PC-3 (cell line): ENCODE data around the gene DDIAS. TPM values are rescaled to one million over a fixed set of nuclear protein-coding genes. Genes with fewer than 3 reads are reported as not detected.
"Not testable (repeated sequence)": the region's sequence is repeated elsewhere in the genome, so short reads cannot be mapped to it uniquely, and the experiment has no call there.

ENCODE experiments used
- ATAC-seq: fragments of 200-7000 bp; cut with Tn5 transposase; 2 replicates; pipeline ENCODE4 v1.9.1; 2020; ENCODE audit warnings: mild to moderate bottlenecking, moderate library complexity
- BruUV-seq: library from RNA; stranded (reverse); fragments of 400-500 nt; replicated peaks from 2 replicates; lab custom pipeline; 2021; lab: Mats Ljungman, UMichigan
- CTCF ChIA-PET: fragments of 300-600 bp; sonication (Branson Sonifier 250); formaldehyde crosslinking; loops from one replicate; lab custom pipeline; 2022; ENCODE audit warnings: antibody characterized with exemption; lab: Charles Lee
- POLR2A ChIA-PET: fragments of 300-600 bp; sonication (Branson Sonifier 250); formaldehyde crosslinking; loops from one replicate; lab custom pipeline; 2022; ENCODE audit warnings: antibody characterized with exemption; ENCODE audit not compliant: unreplicated experiment; lab: Charles Lee
- DNase-seq: peaks from one replicate; pipeline ENCODE4 v3.0.0-alpha.2; 2015
- H2AFZ ChIP-seq: fragments of 300-600 bp; sonication (generic); 2 replicates; pipeline ENCODE4 v1.6.0; 2016; ENCODE audit warnings: antibody characterized with exemption, low read length
- H3F3A ChIP-seq: fragments of 300-600 bp; sonication (generic); one replicate; pipeline ENCODE4 v1.6.0; 2017; ENCODE audit warnings: antibody characterized with exemption, low read length, control low read depth, mild to moderate bottlenecking; ENCODE audit not compliant: unreplicated experiment
- H3K27ac ChIP-seq: fragments of 300-600 bp; sonication (generic); 2 replicates; pipeline ENCODE4 v1.5.1; 2016; ENCODE audit warnings: mild to moderate bottlenecking, low read length
- H3K27me3 ChIP-seq: fragments of 300-600 bp; sonication (generic); 2 replicates; pipeline ENCODE4 v1.6.1; 2016; ENCODE audit warnings: low read length, mixed read lengths
- H3K36me3 ChIP-seq: fragments of 300-600 bp; sonication (generic); 2 replicates; pipeline ENCODE4 v1.6.1; 2016; ENCODE audit warnings: low read depth, mixed run types, low read length, mixed read lengths
- H3K4me1 ChIP-seq: fragments of 300-600 bp; sonication (generic); 2 replicates; pipeline ENCODE4 v1.5.1; 2016; ENCODE audit warnings: low read length; ENCODE audit not compliant: insufficient read depth
- H3K4me2 ChIP-seq: fragments of 300-600 bp; sonication (generic); 2 replicates; pipeline ENCODE4 v1.6.0; 2016; ENCODE audit warnings: low read length
- H3K4me3 ChIP-seq: fragments of 300-600 bp; sonication (generic); 2 replicates; pipeline ENCODE4 v1.5.1; 2016; ENCODE audit warnings: mild to moderate bottlenecking, low read length, mixed read lengths
- H3K79me2 ChIP-seq: fragments of 300-600 bp; sonication (generic); 2 replicates; pipeline ENCODE4 v1.6.1; 2017; ENCODE audit warnings: low read length, mixed read lengths
- H3K9ac ChIP-seq: fragments of 300-600 bp; sonication (generic); 2 replicates; pipeline ENCODE4 v1.6.0; 2016; ENCODE audit warnings: mild to moderate bottlenecking, low read length
- H3K9me2 ChIP-seq: fragments of 300-600 bp; sonication (generic); replicated peaks from 2 replicates; pipeline ENCODE4 v1.6.1; 2016; ENCODE audit warnings: mixed run types, low read length, mixed read lengths
- H3K9me3 ChIP-seq: fragments of 300-600 bp; sonication (generic); 2 replicates; pipeline ENCODE4 v1.6.1; 2016; ENCODE audit warnings: low read length, mixed read lengths
- H4K20me1 ChIP-seq: fragments of 300-600 bp; sonication (generic); 2 replicates; pipeline ENCODE4 v1.6.1; 2016; ENCODE audit warnings: low read length, mixed read lengths
- EZH2 ChIP-seq: fragments of 300-600 bp; sonication (generic); IDR thresholded peaks from one replicate; pipeline ENCODE4 v1.6.1; 2017; ENCODE audit warnings: antibody characterized with exemption, mild to moderate bottlenecking, low read length; ENCODE audit not compliant: unreplicated experiment
- EZH2phosphoT487 ChIP-seq: fragments of 300-600 bp; sonication (generic); IDR thresholded peaks from 2 replicates; pipeline ENCODE4 v1.6.1; 2018; ENCODE audit warnings: mild to moderate bottlenecking, antibody characterized with exemption, low read length, borderline replicate concordance
- intact Hi-C: fragments of 100-400 bp; cut with micrococcal nuclease; formaldehyde crosslinking; loops from 2 replicates; pipeline ENCODE4 v1.9.0; 2023
- total RNA-seq: library from RNA; depleted of rRNA; stranded (reverse); fragments of >200 nt; gene quantifications from 2 replicates; pipeline ENCODE4 v1.2.3, GENCODE V29; 2014
- TF ChIP-seq, protein P1 (sequence below): fragments of 300-600 bp; sonication (generic); conservative IDR thresholded peaks from 2 replicates; pipeline ENCODE4 v1.5.1; 2017; ENCODE audit warnings: antibody characterized with exemption, low read depth, mild to moderate bottlenecking, low read length

The DDIAS gene
- total RNA-seq, 1 experiment from 2014 or later, result 24.9 TPM

DNA sequence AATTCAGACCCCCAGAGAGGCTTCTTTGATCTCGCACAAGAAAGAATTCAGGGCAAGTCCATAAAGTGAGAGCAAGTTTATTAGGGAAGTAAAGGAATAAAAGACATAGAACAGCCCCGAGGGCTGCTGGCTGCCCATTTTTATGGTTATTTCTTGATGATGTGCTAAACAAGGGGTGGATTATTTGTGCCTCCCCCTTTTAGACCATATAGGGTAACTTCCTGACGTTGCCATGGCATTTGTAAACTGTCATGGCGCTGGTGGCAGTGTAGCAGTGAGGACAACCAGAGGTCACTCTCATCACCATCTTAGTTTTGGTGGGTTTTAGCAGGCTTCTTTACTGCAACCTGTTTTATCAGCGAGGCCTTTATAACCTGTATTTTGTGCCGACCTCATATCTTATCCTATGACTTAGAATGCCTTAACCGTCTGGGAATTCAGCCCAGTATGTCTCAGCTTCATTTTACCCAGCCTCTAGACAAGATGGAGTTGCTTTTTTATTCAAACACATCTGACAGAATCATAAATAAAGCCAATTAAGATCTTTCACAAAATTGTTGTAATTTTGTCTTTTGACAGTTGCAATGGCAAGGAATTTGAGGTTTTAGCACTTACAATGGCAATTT lies 7.6 kb downstream of the DDIAS start:
- Histone ChIP-seq H3K4me3 (no peak overlapping the region), H3K27me3 (no peaks in the 10 kb centered on the region), H2AFZ (no peak overlapping the region), H3K27ac (no peak overlapping the region), H3K79me2 (peaks cover 71% of the 10 kb centered on the region), H3K9me2 (no peaks in the 10 kb centered on the region), H3K36me3 (peaks cover 15% of the 10 kb centered on the region), H3K4me1 (0 out of 2 replicates have a peak, but pooled peaks cover 5% of the 10 kb centered on the region), H3K9ac (no peak overlapping the region), H3K4me2 (no peak overlapping the region), H3F3A (no peaks in the 10 kb centered on the region), H3K9me3 (peaks cover 7% of the 10 kb centered on the region; the same call in 1 of the 2 replicates), H4K20me1 (0 out of 2 replicates have a peak, but pooled peaks cover 3% of the 10 kb centered on the region)
- CTCF ChIA-PET, result no interaction called here
- no TSS peak for BruUV-seq
- no peak for TF ChIP-seq EZH2phosphoT487
- TF ChIP-seq, protein P1, sequence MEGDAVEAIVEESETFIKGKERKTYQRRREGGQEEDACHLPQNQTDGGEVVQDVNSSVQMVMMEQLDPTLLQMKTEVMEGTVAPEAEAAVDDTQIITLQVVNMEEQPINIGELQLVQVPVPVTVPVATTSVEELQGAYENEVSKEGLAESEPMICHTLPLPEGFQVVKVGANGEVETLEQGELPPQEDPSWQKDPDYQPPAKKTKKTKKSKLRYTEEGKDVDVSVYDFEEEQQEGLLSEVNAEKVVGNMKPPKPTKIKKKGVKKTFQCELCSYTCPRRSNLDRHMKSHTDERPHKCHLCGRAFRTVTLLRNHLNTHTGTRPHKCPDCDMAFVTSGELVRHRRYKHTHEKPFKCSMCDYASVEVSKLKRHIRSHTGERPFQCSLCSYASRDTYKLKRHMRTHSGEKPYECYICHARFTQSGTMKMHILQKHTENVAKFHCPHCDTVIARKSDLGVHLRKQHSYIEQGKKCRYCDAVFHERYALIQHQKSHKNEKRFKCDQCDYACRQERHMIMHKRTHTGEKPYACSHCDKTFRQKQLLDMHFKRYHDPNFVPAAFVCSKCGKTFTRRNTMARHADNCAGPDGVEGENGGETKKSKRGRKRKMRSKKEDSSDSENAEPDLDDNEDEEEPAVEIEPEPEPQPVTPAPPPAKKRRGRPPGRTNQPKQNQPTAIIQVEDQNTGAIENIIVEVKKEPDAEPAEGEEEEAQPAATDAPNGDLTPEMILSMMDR, result no peak
- no peak for TF ChIP-seq EZH2
- POLR2A ChIA-PET, result no interaction called here
- ATAC-seq (no peak), DNase-seq (no peak)
- intact Hi-C loops, result loop anchor here (5.0 kb wide), 1 partner anchor 273 kb away; no protein-coding TSS in a partner anchor

DNA sequence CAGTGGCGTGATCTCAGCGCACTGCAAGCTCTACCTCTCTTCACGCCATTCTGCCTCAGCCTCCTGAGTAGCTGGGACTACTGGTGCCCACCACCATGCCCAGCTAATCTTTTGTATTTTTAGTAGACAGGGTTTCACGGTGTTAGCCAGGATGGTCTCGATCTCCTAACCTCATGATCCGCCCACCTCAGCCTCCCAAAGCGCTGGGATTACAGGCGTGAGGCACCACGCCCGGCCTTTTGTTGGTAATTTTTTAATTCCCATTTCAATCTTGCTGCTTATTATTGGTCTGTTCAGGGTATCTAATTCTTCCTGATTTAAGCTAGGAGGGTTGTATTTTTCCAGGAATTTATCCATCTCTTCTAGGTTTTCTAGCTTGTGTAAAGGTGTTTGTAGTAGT lies 18.2 kb downstream of the DDIAS start:
- H3K4me1 ChIP-seq, POLR2A ChIA-PET, CTCF ChIA-PET, ATAC-seq, DNase-seq, H3K9me2 ChIP-seq, H4K20me1 ChIP-seq, intact Hi-C loops, H3K27me3 ChIP-seq, BruUV-seq, H3K27ac ChIP-seq, H2AFZ ChIP-seq, H3K9me3 ChIP-seq, H3K9ac ChIP-seq, H3F3A ChIP-seq, H3K36me3 ChIP-seq, H3K79me2 ChIP-seq, H3K4me3 ChIP-seq, H3K4me2 ChIP-seq: not testable (repeated sequence)

DNA sequence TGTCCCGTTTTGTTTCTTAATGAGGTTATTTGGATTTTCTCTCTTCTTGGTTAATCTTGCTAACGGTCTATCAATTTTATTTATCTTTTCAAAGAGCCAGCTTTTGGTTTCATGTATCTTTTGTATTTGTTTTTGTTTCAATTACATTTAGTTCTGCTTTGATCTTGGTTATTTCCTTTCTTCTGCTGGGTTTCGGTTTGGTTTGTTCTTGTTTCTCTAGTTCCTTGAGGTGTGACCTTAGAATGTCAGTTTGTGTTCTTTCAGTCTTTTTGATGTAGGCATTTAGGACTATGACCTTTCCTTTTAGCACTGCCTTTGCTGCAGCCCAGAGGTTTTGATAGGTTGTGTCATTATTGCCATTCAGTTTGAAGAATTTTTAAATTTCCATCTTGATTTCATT lies 18.7 kb downstream of the DDIAS start:
- intact Hi-C loops, DNase-seq, H4K20me1 ChIP-seq, H3K4me2 ChIP-seq, H3K79me2 ChIP-seq, CTCF ChIA-PET, H3K4me3 ChIP-seq, H3K9me3 ChIP-seq, POLR2A ChIA-PET, BruUV-seq, H3F3A ChIP-seq, H3K27me3 ChIP-seq, H3K4me1 ChIP-seq, H3K36me3 ChIP-seq, H3K27ac ChIP-seq, H2AFZ ChIP-seq, H3K9ac ChIP-seq, H3K9me2 ChIP-seq, ATAC-seq: not testable (repeated sequence)

GRCh38 chr11:82922396-82923173 lies 21.0 kb downstream of the DDIAS start:
- H3K9ac ChIP-seq, BruUV-seq, intact Hi-C loops, DNase-seq, H3K9me2 ChIP-seq, H3K9me3 ChIP-seq, H3K36me3 ChIP-seq, H3K79me2 ChIP-seq, H3F3A ChIP-seq, H2AFZ ChIP-seq, H3K27me3 ChIP-seq, H3K27ac ChIP-seq, POLR2A ChIA-PET, CTCF ChIA-PET, H4K20me1 ChIP-seq, H3K4me3 ChIP-seq, H3K4me1 ChIP-seq, ATAC-seq, H3K4me2 ChIP-seq: not testable (repeated sequence)
